Stimulated activated CD4-positive, alpha-beta T cell treated with anti-CD3 and anti-CD28 coated beads, Interleukin-2, amount 100 ng/mL, for 24 hours (primary cell): ENCODE data around the gene KISS1R.

Experiments
- DNase-seq, 2 donors: peaks; one replicate each; pipeline ENCODE4 v3.0.0-alpha.2; 2020

Gene KISS1R

GRCh38 chr19:925087-925525 is 8.0 kb downstream of the KISS1R start:
- DNase-seq, result peak in 1 of 2 donors; percentile 40

GRCh38 chr19:925526-926322 is 8.6 kb downstream of the KISS1R start, which contains the start of gene ARID3A:
Gene ARID3A, plus strand, starts transcription at chr19:926035. Its CDS starts 3,494 bp downstream, at chr19:929529.
- peak; percentile 79 for DNase-seq

- DNase-seq, result no peak
Observed at GRCh38 chr19:926323-926588, 9.1 kb downstream of the KISS1R start.

GRCh38 chr19:926589-927350 is 9.6 kb downstream of the KISS1R start:
- DNase-seq, result peak; percentile 50 to 72

GRCh38 chr19:927351-927779 is 10.2 kb downstream of the KISS1R start:
- DNase-seq, result no peak

- DNase-seq, result no peak
Observed at GRCh38 chr19:927780-928401, 10.8 kb downstream of the KISS1R start.

- DNase-seq, result no peak
Observed at GRCh38 chr19:928471-929202, 11.5 kb downstream of the KISS1R start.

- no peak for DNase-seq
Observed at GRCh38 chr19:929203-929890, 12.2 kb downstream of the KISS1R start.

- no peak for DNase-seq
Observed at GRCh38 chr19:929891-930258, 12.7 kb downstream of the KISS1R start.

GRCh38 chr19:931860-932647 is 14.9 kb downstream of the KISS1R start:
- no peak for DNase-seq

GRCh38 chr19:932648-933552 is 15.8 kb downstream of the KISS1R start:
- DNase-seq, result no peak

GRCh38 chr19:933553-933882 is 16.4 kb downstream of the KISS1R start:
- no peak for DNase-seq

- DNase-seq, result no peak
Observed at GRCh38 chr19:934197-934840, 17.2 kb downstream of the KISS1R start.

- no peak for DNase-seq
Observed at GRCh38 chr19:934865-935479, 17.8 kb downstream of the KISS1R start.

GRCh38 chr19:936175-936546 is 19.0 kb downstream of the KISS1R start:
- no peak for DNase-seq

GRCh38 chr19:937259-937694 is 20.1 kb downstream of the KISS1R start:
- DNase-seq, result peak in 1 of 2 donors; percentile 33

GRCh38 chr19:938233-938923 is 21.2 kb downstream of the KISS1R start:
- DNase-seq, result no peak

GRCh38 chr19:939439-939838 is 22.3 kb downstream of the KISS1R start:
- DNase-seq, result no peak

- no peak for DNase-seq
Observed at GRCh38 chr19:939922-940321, 22.8 kb downstream of the KISS1R start.
